Heart left ventricle (tissue), 13 donors: ENCODE data around the gene FBXO41.

Experiments used
- CTCF ChIP-seq, 12 donors: fragments of 200-600 bp; sonication (generic) in 4 of 12; IDR thresholded peaks; one replicate each; pipeline versions ENCODE4 v1.5.0 to v1.8.0; 2018 to 2022; ENCODE audit warnings: antibody characterized with exemption in 12 of 12, mild to moderate bottlenecking in 5 of 12
- POLR2A ChIP-seq, 2 donors: fragments of 450-650 bp; IDR thresholded peaks; one replicate each; pipeline ENCODE4 v1.6.1; 2017; ENCODE audit warnings: antibody characterized with exemption in 2 of 2, mild to moderate bottlenecking in 2 of 2, moderate library complexity in 2 of 2
- donor health status: ischemic (EF 13 %, LVEDD 7.1; RV severe dilation, severe dysfunction).
- donor health status: DM: no; HTN: yes; CAD: no.
- donor health status: DM: no; HTN: no; CAD: no.
- donor health status: ischemic (EF 25% LVEDD 6.9; RV normal size, moderate dysfunction).
- donor health status: ischemic (EF 25% LVEDD 5.7; RV mildly dilated, moderate dysfunction).
- donor health status: ischemic (EF 35%, LVEDD 5.7; RV mildly dilated, moderate dysfunction).
- donor health status: nonischemic (EF 11% LVEDD 7.7; RV severe dilation, severe dysfunction).
- donor health status: DM: yes; HTN: yes; CAD: no.
- donor health status: PGD.
- donor health status: ischemic (EF 29% LVEDD 5.4; RV normal size, mild dysfunction).
- donor health status: nonischemic (EF 23%, LVEDD 6.1; RV moderate dilation, normal function).

- no peak for TF ChIP-seq CTCF (IDR thresholded peaks at IDR 0.05)
- no peak for TF ChIP-seq POLR2A (IDR thresholded peaks at IDR 0.05)
Measured at GRCh38 chr2:73282924-73283544, 1.2 kb downstream of the FBXO41 start.
